NT2/D1 (cell line): ENCODE results near the gene AIF1L.

Experiments used
- DNase-seq: peaks from one replicate; pipeline ENCODE4 v3.0.0-alpha.2; 2011; ENCODE audit warnings: low read depth, low spot score
- H3K27me3 ChIP-seq: 2 replicates; pipeline ENCODE4 v1.6.0; 2011; ENCODE audit warnings: mild to moderate bottlenecking; ENCODE audit not compliant: insufficient read length, insufficient read depth
- H3K36me3 ChIP-seq: 2 replicates; pipeline ENCODE4 v1.6.1; 2011; ENCODE audit warnings: mild to moderate bottlenecking, low read length, mixed read lengths; ENCODE audit not compliant: insufficient read depth, insufficient read length
- H3K4me1 ChIP-seq: 2 replicates; pipeline ENCODE4 v1.5.1; 2011; ENCODE audit not compliant: insufficient read depth, insufficient read length
- H3K4me3 ChIP-seq: 2 replicates; pipeline ENCODE4 v1.5.1; 2011; ENCODE audit warnings: low read depth; ENCODE audit not compliant: insufficient read length
- H3K9ac ChIP-seq: 2 replicates; pipeline ENCODE4 v1.6.0; 2011; ENCODE audit warnings: low read depth; ENCODE audit not compliant: insufficient read length
- H3K9me3 ChIP-seq: 2 replicates; pipeline ENCODE4 v1.5.1; 2011; ENCODE audit warnings: mild to moderate bottlenecking, low read length; ENCODE audit not compliant: insufficient read depth
- SUZ12 ChIP-seq: IDR thresholded peaks from 2 replicates; pipeline ENCODE4 v1.6.1; 2011; ENCODE audit not compliant: insufficient read length, insufficient read depth; ENCODE audit errors: extremely low read depth
- YY1 ChIP-seq: IDR thresholded peaks from 2 replicates; pipeline ENCODE4 v1.6.1; 2011; ENCODE audit not compliant: insufficient read length, insufficient read depth
- ZNF274 ChIP-seq: IDR thresholded peaks from 2 replicates; pipeline ENCODE4 v1.6.1; 2011; ENCODE audit warnings: mild to moderate bottlenecking, low read depth, low read length

AIF1L gene

DNA sequence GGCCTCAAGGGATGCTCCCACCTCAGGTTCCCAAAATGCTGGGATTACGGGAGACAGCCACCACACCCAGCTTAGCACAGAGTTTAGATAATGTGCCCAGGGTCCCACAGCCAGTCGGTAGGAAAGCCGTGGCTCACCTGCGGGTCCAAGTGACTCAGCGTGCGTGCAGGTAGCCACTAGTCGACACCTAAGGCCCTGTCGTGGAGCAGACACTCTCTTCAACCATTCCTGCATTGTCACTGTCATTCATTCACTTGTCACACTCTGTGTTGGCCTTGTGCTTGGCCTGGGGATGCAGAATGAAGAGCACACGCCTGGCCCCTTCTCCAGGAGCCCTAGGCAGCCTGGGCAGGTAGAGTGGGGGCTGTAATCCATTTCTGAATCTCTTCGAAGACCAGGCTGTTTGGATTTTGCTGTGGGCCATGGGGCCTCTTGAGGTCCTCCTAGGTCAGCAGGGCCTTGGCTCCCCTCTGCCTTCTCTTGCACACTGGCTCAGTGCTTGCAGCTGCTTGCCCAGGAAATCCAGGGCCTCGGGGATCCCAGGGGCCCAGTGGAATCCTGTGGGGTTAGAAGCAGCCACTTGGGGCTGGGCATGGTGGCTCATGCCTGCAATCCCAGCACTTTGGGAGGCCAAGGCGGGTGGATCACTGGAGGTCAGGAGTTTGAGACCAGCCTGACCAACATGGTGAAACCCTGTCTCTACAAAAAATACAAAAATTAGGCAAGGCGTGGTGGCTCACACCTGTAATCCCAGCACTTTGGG lies 6.1 kb upstream of the AIF1L start:
- no peak for DNase-seq
- H3K27me3 ChIP-seq: no peaks in the 10 kb centered on the region

GRCh38 chr9:131091352-131091992 lies 4.9 kb upstream of the AIF1L start:
- DNase-seq: no peak
- Histone ChIP-seq H3K36me3 (peaks cover 21% of the 10 kb centered on the region), H3K4me3 (no peak overlapping the region), H3K9me3 (no peaks in the 10 kb centered on the region), H3K9ac (no peak overlapping the region), H3K4me1 (peaks cover 22% of the 10 kb centered on the region), H3K27me3 (no peaks in the 10 kb centered on the region)
- TF ChIP-seq YY1 (no peak), ZNF274 (no peak), SUZ12 (no peak)

More for the DNA sequence above, 6.1 kb upstream of the AIF1L start:
- Histone ChIP-seq H3K9me3 (no peaks in the 10 kb centered on the region), H3K36me3 (peaks cover 29% of the 10 kb centered on the region), H3K4me1 (peaks cover 19% of the 10 kb centered on the region), H3K9ac (no peak overlapping the region), H3K4me3 (no peak overlapping the region)
- TF ChIP-seq SUZ12 (no peak), ZNF274 (no peak), YY1 (no peak)

DNA sequence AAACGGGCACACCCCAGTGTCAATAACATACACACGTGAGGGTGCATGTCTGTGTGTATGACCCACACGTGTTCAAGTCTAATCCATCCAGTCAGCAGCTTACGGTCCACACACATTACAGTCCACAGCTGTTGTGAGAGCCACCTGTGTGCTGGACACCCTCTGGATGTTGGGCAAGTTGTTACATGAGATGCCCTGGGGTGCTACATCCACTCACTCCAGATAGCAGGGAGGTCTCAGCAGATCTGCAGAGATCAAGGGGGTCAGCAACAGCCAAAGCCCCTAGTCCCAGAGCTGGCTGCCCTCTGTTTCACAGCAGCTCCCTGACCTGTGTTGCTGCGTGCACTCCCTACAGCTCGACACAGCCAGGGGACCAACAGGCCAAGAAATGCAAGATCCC lies 4.3 kb upstream of the AIF1L start:
- Histone ChIP-seq H3K9me3 (no peaks in the 10 kb centered on the region), H3K4me3 (no peak overlapping the region), H3K4me1 (peaks cover 22% of the 10 kb centered on the region), H3K9ac (no peak overlapping the region), H3K36me3 (peaks cover 17% of the 10 kb centered on the region), H3K27me3 (no peaks in the 10 kb centered on the region)
- no peak for TF ChIP-seq ZNF274
- TF ChIP-seq YY1: no peak
- TF ChIP-seq SUZ12: no peak
- no peak for DNase-seq

DNA sequence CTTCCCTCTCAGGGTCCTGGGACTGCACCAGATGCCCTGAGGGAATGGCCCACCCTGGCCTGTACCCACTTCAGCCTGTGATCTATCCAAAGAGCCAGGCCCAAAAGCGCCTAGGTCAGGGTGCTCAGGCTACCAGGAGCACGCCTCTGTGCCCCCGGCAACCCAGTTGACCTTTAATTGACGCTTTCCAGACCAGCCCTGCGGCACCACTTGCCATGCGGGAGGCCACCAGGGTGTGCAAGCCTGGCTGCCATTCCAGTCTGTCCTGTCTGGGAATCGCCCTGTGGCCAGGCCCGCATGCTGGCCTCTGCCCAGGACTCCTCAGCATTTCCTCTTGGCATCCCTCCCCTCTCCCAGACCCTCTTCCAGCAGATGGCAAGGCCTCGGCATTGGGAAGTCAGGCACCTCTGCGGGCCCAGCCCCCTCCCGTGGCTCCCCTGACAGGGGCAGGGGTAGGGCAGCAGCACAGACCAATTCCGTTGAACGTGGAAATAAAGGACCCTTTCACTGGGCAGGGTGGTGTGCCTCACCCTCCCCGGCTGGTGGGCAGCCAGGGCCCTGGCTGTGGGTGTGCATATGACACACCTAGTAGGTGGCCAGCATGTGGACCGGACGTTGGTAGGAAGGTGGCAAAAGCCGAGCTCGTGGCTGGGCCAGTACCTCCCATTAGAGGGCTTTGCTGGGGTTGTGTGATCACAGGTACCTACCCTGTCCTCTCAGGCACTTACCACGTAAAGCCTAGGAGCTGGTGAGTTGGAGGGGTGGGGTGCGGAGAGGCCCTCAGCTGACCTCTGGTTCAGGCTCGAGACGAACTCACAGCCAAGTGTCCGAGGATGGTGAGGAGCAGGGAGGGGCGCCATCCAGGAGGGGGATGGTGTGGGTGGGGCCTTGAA lies 3.5 kb upstream of the AIF1L start:
- no peak for TF ChIP-seq ZNF274
- no peak for TF ChIP-seq YY1
- no peak for TF ChIP-seq SUZ12
- Histone ChIP-seq H3K27me3 (no peaks in the 10 kb centered on the region), H3K36me3 (peaks cover 10% of the 10 kb centered on the region), H3K9ac (no peak overlapping the region), H3K4me3 (no peak overlapping the region), H3K9me3 (no peaks in the 10 kb centered on the region), H3K4me1 (peaks cover 28% of the 10 kb centered on the region)
- DNase-seq: no peak

- TF ChIP-seq YY1 (no peak), ZNF274 (no peak), SUZ12 (no peak)
- peaks cover 38% of the 10 kb centered on the region for H3K4me1 ChIP-seq
- H3K4me3 ChIP-seq: no peak overlapping the region
- H3K27me3 ChIP-seq: no peaks in the 10 kb centered on the region
- DNase-seq: no peak
- no peak overlapping the region for H3K9ac ChIP-seq
- H3K9me3 ChIP-seq: no peaks in the 10 kb centered on the region
- H3K36me3 ChIP-seq: peaks cover 12% of the 10 kb centered on the region
Measured at GRCh38 chr9:131094015-131094414, 2.3 kb upstream of the AIF1L start.

DNA sequence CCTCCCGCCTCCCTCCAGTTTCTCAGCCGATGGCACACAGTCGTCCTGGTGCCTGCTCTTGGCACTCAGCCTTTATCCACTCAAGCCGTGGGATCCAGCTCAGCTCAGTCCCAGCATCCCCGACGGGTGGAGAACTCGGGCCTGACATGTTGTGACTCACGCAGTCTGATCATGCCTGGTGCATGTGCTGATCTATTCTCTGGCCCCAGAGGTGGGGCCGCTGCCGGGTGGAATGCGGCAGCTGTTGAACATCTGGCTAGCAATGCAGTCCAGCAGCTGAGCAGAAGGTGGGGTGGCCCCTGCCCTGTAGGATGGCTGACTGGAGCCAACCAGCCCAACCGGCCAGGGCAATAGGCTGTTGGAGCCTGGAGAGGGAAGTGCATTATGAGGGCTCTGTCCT lies 1.7 kb upstream of the AIF1L start:
- Histone ChIP-seq H3K36me3 (peaks cover 17% of the 10 kb centered on the region), H3K4me3 (no peak overlapping the region), H3K9ac (no peak overlapping the region), H3K4me1 (peaks cover 43% of the 10 kb centered on the region), H3K27me3 (no peaks in the 10 kb centered on the region), H3K9me3 (no peaks in the 10 kb centered on the region)
- TF ChIP-seq SUZ12: no peak
- no peak for TF ChIP-seq YY1
- TF ChIP-seq ZNF274: no peak
- no peak for DNase-seq
